HG02973 (cell line): ENCODE measurements around the gene ZDHHC1.
"Not testable (repeated sequence)": the region's sequence is repeated elsewhere in the genome, so short reads cannot be mapped to it uniquely, and the experiment has no call there.

Experiments
- ATAC-seq: cut with Tn5 transposase; IDR thresholded peaks from one replicate; pipeline ENCODE4 v1.9.1; 2021; ENCODE audit warnings: moderate library complexity; ENCODE audit not compliant: unreplicated experiment

The ZDHHC1 gene

GRCh38 chr16:67430977-67431774 is 14.9 kb upstream of the ZDHHC1 start, which contains the start of gene HSD11B2:
Gene HSD11B2 (plus strand): TSS chr16:67431121. CDS start chr16:67431249, 128 bp downstream.
- no peak for ATAC-seq

DNA sequence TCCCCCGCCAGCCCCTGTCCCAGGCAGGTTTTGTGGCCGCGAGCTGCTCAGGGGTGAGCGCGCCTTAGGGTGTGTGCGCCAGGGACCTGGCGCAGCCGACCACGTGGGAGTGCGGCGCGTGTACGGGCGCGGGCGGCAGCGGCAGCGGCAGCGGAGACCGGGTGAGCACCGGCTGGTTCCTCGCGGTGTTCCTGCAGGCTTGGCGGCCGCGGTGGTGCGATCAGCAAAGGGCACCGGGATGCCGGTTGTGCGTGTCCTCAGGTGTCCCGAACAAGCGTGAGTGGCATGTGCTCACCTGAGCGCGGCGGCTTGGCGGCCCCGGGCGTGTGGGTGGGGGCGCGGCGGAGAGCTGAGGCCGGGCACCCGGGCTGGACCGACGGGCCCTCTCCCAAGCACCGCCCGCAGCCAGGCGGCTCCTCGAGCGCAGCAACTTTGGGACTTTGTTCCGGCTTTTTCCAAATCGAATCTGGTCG is 14.3 kb upstream of the ZDHHC1 start:
- no peak for ATAC-seq

GRCh38 chr16:67429799-67430503 is 13.7 kb upstream of the ZDHHC1 start:
- no peak for ATAC-seq

- ATAC-seq: no peak
Measured at GRCh38 chr16:67429053-67429798, 12.9 kb upstream of the ZDHHC1 start.

DNA sequence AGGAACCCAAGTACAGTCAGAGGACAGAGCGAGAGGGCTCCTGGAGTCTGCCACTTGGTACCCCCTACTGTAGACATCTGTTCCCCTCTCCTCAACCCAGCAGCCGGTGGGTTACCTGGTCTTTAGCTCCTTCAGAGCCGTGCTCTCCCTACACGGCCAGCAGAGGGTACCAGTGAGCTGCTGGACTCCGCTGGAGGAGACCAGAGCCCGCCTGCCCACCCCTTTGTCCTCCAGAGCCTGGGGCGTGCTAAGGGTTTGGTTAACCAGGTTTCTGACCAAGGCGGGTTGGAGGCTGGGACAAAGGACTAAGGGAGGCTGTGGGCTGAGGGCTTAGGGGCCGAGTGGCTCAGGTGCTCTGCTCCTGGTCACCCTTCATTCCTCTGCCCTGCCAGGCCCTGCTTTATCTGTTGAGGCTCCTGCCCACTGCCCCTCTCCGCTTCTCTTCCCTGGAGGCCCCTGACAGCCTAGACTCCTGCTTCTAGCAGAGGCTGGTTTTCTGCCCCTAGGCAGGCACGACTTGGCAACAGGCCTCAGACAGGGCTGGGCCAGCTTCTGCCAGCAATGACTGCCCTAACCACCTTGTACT is 12.0 kb upstream of the ZDHHC1 start:
- no peak for ATAC-seq

DNA sequence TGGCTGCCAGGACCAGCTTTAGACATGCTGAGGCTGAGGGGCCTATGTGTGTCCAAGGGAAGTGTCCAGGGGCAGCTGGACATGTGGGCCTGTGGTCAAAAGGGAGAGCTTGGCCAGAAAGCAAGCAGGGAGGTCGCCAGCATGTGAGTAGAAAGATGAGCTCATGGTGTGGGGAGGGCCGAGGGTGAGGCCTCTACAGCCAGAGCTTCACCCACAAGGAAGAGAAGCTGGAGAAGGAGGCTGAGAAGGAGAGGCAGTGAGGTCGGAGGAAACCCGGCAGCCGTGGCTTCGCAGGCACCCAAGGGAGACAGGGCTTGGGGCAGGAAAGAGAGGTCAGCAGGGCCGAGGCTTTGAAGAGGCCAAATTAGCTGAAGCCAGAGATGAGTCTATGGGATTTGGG is 10.7 kb upstream of the ZDHHC1 start:
- ATAC-seq: no peak

GRCh38 chr16:67426022-67426421 is 9.7 kb upstream of the ZDHHC1 start:
- no peak for ATAC-seq

DNA sequence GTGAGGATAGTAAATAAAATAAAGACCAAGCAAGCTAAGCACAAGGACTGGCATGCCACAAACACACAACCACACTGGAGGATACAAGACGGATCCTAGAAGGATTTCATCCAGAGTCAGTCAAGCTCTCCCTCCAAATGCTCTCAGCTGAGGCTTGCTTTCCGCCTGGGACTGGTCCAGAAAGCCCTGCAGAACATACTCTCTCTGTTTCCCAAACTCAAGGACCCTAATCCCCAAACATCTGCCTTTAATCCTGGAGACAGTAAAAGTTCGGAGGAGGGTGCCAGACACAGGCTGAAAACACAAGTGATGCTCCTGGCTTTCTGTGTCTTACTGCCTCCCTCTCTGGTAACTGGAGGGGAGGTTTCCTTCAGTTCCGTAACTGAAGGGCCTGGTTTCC is 9.3 kb upstream of the ZDHHC1 start:
- no peak for ATAC-seq

- ATAC-seq: no peak
Measured at GRCh38 chr16:67425061-67425460, 8.8 kb upstream of the ZDHHC1 start.

DNA sequence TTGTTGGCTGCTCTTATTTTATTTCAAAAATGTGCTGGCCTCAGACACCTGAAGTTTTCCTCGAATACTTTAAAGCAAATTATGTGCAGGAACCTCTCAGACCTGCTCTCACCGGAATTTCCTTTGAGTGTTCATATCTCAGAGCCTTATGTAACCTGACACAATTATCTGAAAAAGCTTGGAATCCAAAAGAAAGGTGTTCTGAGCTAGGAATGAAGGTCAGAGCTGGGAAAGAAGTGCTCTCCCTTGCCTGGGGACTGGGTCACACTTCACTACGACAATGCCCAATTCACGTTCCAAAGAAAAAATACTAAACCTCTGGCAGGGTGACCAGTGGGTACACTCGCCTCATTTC is 8.0 kb upstream of the ZDHHC1 start:
- ATAC-seq: no peak

DNA sequence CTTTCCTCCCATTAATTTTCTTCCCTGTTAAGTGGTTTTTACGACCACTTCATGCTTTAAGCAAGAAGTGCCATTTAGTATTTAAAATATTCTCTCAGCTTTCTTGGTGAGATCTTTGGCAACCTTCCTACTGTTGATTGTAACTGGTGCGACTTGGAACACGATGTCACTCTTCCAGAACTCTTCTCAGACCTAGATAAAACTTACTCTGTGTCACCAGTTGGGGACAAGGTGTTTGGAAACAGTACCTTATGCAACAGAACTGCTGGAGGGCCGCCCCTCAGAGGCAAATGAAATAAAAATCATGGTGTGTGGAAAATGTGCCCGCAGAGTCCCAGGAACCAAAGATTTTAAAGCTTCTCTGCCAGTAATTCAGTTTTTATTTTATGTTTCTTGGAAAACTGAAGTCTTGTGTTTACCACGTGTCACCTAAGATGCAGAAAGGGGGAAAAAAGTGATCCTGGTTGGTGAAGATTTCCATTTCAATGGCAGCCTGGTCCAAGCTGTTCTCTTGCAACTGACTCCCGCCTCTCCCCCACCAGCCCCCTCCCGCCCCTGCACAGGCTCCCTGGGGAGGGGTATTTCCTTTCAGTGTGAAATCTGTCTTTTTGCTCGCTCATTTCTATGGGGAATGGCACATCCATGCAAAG is 7.5 kb upstream of the ZDHHC1 start:
- no peak for ATAC-seq

DNA sequence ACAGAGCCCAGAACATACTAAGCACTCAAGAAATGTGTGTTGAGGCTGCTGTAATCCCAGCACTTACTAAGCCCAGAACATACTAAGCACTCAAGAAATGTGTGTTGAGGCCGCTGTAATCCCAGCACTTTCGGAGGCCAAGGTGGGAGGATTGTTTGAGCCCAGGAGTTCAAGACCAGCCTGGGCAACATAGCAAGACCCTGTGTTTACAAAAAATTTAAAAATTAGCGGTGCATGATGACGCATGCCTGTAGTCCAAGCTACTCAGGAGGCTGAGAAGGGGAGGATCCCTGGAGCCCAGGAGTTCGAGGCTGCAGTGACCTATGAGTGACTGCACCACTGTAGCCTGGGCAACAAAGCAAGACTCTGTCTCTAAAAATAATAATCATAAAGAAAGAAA is 6.7 kb upstream of the ZDHHC1 start:
- no peak for ATAC-seq

DNA sequence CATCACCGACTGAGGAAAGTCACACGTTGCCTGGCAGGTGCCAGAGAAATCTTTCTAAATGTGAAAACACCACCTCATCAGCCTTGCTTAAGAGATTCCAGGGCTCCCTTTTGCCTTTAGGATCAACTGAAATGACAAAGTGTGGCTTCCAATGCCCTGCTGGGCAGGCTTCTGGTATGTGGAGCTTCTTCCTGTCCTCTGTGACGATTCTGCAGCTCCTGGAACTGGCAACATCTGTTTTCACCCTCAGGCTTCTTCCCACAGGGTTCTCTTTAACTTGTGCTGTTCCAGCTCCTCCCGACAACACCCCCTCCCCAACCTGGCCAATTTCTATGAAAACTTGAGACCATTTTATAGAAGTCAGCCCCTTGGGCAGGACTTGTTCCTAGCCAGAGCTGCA is 4.8 kb upstream of the ZDHHC1 start:
- ATAC-seq: no peak

GRCh38 chr16:67419931-67420330 is 3.7 kb upstream of the ZDHHC1 start:
- no peak for ATAC-seq

- no peak for ATAC-seq
Measured at GRCh38 chr16:67419502-67419901, 3.2 kb upstream of the ZDHHC1 start.

- ATAC-seq: no peak
Measured at GRCh38 chr16:67417333-67418061, 1.2 kb upstream of the ZDHHC1 start.

DNA sequence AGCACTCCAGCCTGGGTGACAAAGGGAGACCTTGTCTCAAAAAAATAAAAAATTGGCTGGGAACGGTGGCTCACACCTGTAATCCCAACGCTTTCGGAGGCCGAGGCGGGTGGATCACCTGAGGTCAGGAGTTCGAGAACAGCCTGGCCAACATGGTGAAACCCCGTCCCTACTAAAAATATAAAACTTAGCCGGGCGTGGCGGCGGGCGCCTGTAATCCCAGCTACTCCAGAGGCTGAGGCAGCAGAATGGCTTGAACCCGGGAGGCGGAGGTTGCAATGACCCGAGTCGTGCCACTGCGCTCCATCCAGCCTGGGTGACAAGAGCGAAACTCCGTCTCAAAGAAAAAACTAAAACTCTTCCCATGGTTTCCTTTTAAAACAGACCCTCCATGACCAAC is 856 bp downstream of the ZDHHC1 start:
- ATAC-seq: not testable (repeated sequence)

GRCh38 chr16:67413978-67414911 is 2.0 kb downstream of the ZDHHC1 start:
- no peak for ATAC-seq

DNA sequence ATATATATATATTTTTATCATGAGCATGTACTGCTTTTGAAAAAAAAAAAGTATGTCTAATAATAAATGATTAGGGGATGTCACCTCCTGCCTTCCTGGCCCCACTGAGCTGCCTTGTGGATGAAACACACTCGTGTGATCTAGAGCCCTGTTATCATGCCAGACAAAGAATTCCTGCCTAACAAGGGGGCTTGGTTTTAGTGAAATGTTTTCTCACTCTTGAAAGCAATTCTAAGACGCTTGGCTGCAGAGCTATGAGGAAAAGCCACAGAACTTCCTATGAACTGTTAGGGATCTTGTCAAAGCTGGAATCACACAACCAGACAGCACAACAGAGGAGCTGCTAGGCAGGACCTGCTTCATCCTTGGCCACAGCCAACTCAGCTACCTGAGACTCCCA is 4.0 kb downstream of the ZDHHC1 start:
- no peak for ATAC-seq
